ENCODE data around the gene PELI2. TPM values are rescaled to one million over a fixed set of nuclear protein-coding genes. Genes with fewer than 3 reads are reported as not detected.

The PELI2 gene
- total RNA-seq, 4 donors from 2014 or later = 12.9 to 21.8 (median 17.6) TPM

GRCh38 chr14:56212521-56212920 lies 94.3 kb downstream of the PELI2 start:
- no peak for TF ChIP-seq CTCF (IDR thresholded peaks at IDR 0.05; ENCODE audit: low read depth)

- TF ChIP-seq CTCF (IDR thresholded peaks at IDR 0.05; ENCODE audit: low read depth) = no peak
Measured at GRCh38 chr14:56213306-56213705, 95.1 kb downstream of the PELI2 start.

- TF ChIP-seq CTCF (IDR thresholded peaks at IDR 0.05; ENCODE audit: low read depth) = no peak
Measured at GRCh38 chr14:56215180-56215579, 97.0 kb downstream of the PELI2 start.

GRCh38 chr14:56216626-56217379 lies 98.6 kb downstream of the PELI2 start:
- TF ChIP-seq CTCF (IDR thresholded peaks at IDR 0.05; ENCODE audit: low read depth) = no peak

- TF ChIP-seq CTCF (IDR thresholded peaks at IDR 0.05; ENCODE audit: low read depth) = no peak
Measured at GRCh38 chr14:56217380-56218045, 99.3 kb downstream of the PELI2 start.

- no peak for TF ChIP-seq CTCF (IDR thresholded peaks at IDR 0.05; ENCODE audit: low read depth)
Measured at GRCh38 chr14:56219666-56220413, 101.6 kb downstream of the PELI2 start.
